Mucosa of stomach (tissue), 1 donor: ENCODE results near the gene TGFB3.

Source experiments
- H3K27me3 ChIP-seq: one replicate; pipeline ENCODE4 v1.7.0; 2013; ENCODE audit warnings: mild to moderate bottlenecking, low read length; ENCODE audit not compliant: control insufficient read depth, insufficient read depth
- H3K36me3 ChIP-seq: one replicate; pipeline ENCODE4 v1.7.0; 2013; ENCODE audit warnings: low read length; ENCODE audit not compliant: control insufficient read depth, insufficient read depth
- H3K4me1 ChIP-seq: one replicate; pipeline ENCODE4 v1.7.0; 2013; ENCODE audit warnings: mild to moderate bottlenecking, low read length; ENCODE audit not compliant: control insufficient read depth, insufficient read depth
- H3K4me3 ChIP-seq: one replicate; pipeline ENCODE4 v1.7.0; 2013; ENCODE audit warnings: low read length
- H3K9ac ChIP-seq: one replicate; pipeline ENCODE4 v1.7.0; 2013; ENCODE audit warnings: mild to moderate bottlenecking, low read length, moderate library complexity
- H3K9me3 ChIP-seq: one replicate; pipeline ENCODE4 v1.7.0; 2013; ENCODE audit warnings: mild to moderate bottlenecking, low read length, moderate library complexity; ENCODE audit not compliant: control insufficient read depth
- donor health status: Pancreatic carcinoma.

Gene TGFB3

GRCh38 chr14:76006253-76006652 is 24.5 kb upstream of the TGFB3 start:
- no peak overlapping the region for H3K9ac ChIP-seq
- H3K9me3 ChIP-seq = no peaks in the 10 kb centered on the region
- no peaks in the 10 kb centered on the region for H3K4me1 ChIP-seq
- H3K36me3 ChIP-seq = no peaks in the 10 kb centered on the region
- no peak overlapping the region for H3K4me3 ChIP-seq
- H3K27me3 ChIP-seq = no peaks in the 10 kb centered on the region

- no peaks in the 10 kb centered on the region for H3K27me3 ChIP-seq
- H3K36me3 ChIP-seq = no peaks in the 10 kb centered on the region
- H3K4me1 ChIP-seq = no peaks in the 10 kb centered on the region
- H3K4me3 ChIP-seq = no peak overlapping the region
- no peak overlapping the region for H3K9ac ChIP-seq
- no peaks in the 10 kb centered on the region for H3K9me3 ChIP-seq
Observed at GRCh38 chr14:76002383-76002782, 20.6 kb upstream of the TGFB3 start.

GRCh38 chr14:75999511-76000190 is 17.9 kb upstream of the TGFB3 start:
- Histone ChIP-seq H3K9ac (no peak overlapping the region), H3K9me3 (no peaks in the 10 kb centered on the region), H3K4me1 (no peaks in the 10 kb centered on the region), H3K36me3 (no peaks in the 10 kb centered on the region), H3K27me3 (no peaks in the 10 kb centered on the region), H3K4me3 (no peak overlapping the region)

GRCh38 chr14:75996488-75996887 is 14.7 kb upstream of the TGFB3 start:
- no peaks in the 10 kb centered on the region for H3K36me3 ChIP-seq
- H3K4me3 ChIP-seq = no peak overlapping the region
- H3K4me1 ChIP-seq = peaks cover 12% of the 10 kb centered on the region
- H3K9ac ChIP-seq = no peak overlapping the region
- no peaks in the 10 kb centered on the region for H3K27me3 ChIP-seq
- H3K9me3 ChIP-seq = no peaks in the 10 kb centered on the region

- Histone ChIP-seq H3K27me3 (no peaks in the 10 kb centered on the region), H3K4me3 (no peak overlapping the region), H3K4me1 (peaks cover 12% of the 10 kb centered on the region), H3K9me3 (no peaks in the 10 kb centered on the region), H3K9ac (no peak overlapping the region), H3K36me3 (no peaks in the 10 kb centered on the region)
Observed at GRCh38 chr14:75995372-75996041, 13.7 kb upstream of the TGFB3 start.

- no peak overlapping the region for H3K4me3 ChIP-seq
- no peaks in the 10 kb centered on the region for H3K27me3 ChIP-seq
- H3K9me3 ChIP-seq = no peaks in the 10 kb centered on the region
- H3K36me3 ChIP-seq = no peaks in the 10 kb centered on the region
- no peak overlapping the region for H3K9ac ChIP-seq
- H3K4me1 ChIP-seq = peaks cover 12% of the 10 kb centered on the region
Observed at GRCh38 chr14:75993567-75994041, 11.8 kb upstream of the TGFB3 start.

GRCh38 chr14:75991753-75992152 is 10.0 kb upstream of the TGFB3 start:
- Histone ChIP-seq H3K27me3 (no peaks in the 10 kb centered on the region), H3K4me3 (no peak overlapping the region), H3K4me1 (peaks cover 13% of the 10 kb centered on the region), H3K36me3 (no peaks in the 10 kb centered on the region), H3K9me3 (no peaks in the 10 kb centered on the region), H3K9ac (no peak overlapping the region)

- no peak overlapping the region for H3K9ac ChIP-seq
- no peaks in the 10 kb centered on the region for H3K36me3 ChIP-seq
- no peaks in the 10 kb centered on the region for H3K27me3 ChIP-seq
- no peaks in the 10 kb centered on the region for H3K9me3 ChIP-seq
- peaks cover 19% of the 10 kb centered on the region for H3K4me1 ChIP-seq
- no peak overlapping the region for H3K4me3 ChIP-seq
Observed at GRCh38 chr14:75990297-75990696, 8.5 kb upstream of the TGFB3 start.

- Histone ChIP-seq H3K9me3 (no peaks in the 10 kb centered on the region), H3K36me3 (no peaks in the 10 kb centered on the region), H3K27me3 (no peaks in the 10 kb centered on the region), H3K9ac (no peak overlapping the region), H3K4me1 (peaks cover 18% of the 10 kb centered on the region), H3K4me3 (no peak overlapping the region)
Observed at GRCh38 chr14:75989134-75989533, 7.3 kb upstream of the TGFB3 start.

GRCh38 chr14:75987201-75987970 is 5.6 kb upstream of the TGFB3 start:
- Histone ChIP-seq H3K9me3 (no peaks in the 10 kb centered on the region), H3K27me3 (no peaks in the 10 kb centered on the region), H3K4me3 (no peak overlapping the region), H3K36me3 (no peaks in the 10 kb centered on the region), H3K9ac (no peak overlapping the region), H3K4me1 (peaks cover 8% of the 10 kb centered on the region)

- Histone ChIP-seq H3K9me3 (no peaks in the 10 kb centered on the region), H3K27me3 (no peaks in the 10 kb centered on the region), H3K4me1 (peaks cover 10% of the 10 kb centered on the region), H3K36me3 (no peaks in the 10 kb centered on the region), H3K4me3 (peak overlapping the region; percentile 85), H3K9ac (peak overlapping the region; percentile 85)
Observed at GRCh38 chr14:75986439-75986765, 4.6 kb upstream of the TGFB3 start.
